Ureter (tissue), 1 donor: ENCODE results near the gene RXFP4. TPM values are rescaled to one million over a fixed set of nuclear protein-coding genes. Genes with fewer than 3 reads are reported as not detected.
A peak's percentile ranks its signal among the peaks of the same experiment; 100 is the strongest.

ENCODE experiments used
- DNase-seq: peaks from one replicate; pipeline ENCODE4 v3.0.0-alpha.2; 2020; ENCODE audit warnings: low spot score
- total RNA-seq: library from RNA; stranded (reverse); gene quantifications from one replicate; pipeline ENCODE4 v1.2.4, GENCODE V29; 2023
- donor health status: DM: yes; HTN: yes; CAD: no.

Gene RXFP4
- total RNA-seq, 1 donor from 2014 or later, result not detected

DNA sequence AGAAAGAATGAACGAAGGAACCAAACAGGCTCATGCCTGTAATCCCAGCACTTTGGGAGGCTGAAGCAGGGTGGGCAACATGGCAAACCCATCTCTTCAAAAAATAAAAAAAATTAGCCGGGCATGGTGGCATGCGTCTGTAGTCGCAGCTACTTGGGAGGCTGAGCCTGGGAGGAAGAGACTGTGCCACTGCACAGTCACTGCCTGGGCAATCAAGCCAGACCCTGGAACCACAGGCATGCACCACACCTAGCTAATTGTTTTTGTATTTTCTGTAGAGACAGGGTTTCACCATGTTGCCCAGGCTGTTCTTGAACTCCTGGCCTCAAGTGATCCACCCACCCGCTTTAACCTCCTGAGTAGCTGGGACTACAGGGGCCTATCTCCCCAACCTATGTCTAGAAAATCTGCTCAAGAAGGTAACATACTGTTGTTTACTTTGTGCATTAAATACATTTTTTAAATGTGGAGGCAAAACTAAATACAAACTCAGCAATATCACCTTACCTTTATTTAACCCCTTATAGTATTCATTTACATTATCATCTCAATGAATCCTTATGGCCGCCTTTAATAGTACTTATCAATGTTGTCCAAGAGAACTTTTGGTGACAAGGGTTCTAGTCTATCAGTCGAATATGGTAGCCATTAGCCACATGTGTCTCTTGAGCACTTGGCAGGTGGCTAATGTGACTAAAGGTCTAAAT, 10.0 kb upstream of the RXFP4 start:
- DNase-seq, result peak; percentile 43

DNA sequence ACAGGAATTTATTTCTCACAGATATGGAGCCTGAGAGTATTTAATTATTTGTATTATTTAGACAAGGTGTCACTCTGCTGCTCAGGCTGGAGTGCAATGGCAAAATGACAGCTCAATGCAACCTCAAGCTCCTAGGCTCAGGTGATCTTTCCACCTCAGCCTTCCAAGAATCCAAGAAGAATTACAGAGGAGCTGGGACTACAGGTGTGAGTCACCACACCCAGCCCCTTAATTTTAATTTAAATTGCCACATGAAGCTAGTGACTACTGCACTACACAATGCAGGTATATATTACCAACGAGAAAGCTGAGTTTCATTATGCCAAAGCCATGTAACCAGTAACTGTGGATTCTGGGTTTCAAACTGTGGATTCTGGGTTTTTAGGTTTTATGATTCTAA, 9.4 kb upstream of the RXFP4 start:
- no peak for DNase-seq

DNA sequence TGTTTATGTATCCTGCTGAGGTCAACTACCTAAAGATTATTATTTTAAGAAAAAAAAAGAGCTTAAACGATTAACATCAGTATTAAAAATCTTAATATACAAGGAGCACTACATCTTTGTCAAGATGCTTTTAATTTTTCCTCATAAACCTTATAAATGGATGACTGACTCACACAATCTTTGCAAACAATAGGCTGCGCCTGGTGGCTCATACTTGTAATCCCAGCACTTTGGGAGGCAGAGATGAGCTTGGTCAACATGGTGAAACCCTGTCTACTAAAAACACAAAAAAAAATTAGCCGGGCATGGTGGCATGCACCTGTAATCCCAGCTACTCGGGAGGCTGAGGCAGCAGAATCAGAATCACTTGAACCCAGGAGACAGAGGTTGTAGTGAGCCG, 9.0 kb upstream of the RXFP4 start:
- DNase-seq, result peak; percentile 4

DNA sequence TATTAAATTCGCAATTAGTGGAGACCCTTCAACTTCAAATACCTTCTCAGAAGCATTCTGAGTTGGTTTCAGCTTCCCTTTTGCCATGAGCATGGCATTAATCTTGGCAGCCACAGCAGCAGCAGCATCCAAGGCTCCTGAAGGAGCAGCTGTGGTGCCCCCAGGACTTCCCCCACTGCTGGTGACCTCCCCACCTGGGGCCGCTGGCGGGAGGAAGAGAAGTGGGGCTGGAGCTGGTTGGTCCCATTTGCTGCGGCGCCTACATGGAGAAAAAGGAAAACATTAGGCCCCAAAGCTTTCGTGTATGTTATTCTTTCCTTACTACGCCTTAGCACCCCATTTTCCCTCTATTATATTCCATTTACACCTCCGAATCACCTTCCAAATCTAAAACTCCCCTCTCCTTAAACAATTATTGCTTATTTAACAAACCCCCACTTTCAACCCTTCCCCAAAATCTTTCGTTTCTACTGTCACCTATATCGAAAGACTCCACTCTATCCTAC, 7.8 kb upstream of the RXFP4 start:
- peak; percentile 43 for DNase-seq

DNA sequence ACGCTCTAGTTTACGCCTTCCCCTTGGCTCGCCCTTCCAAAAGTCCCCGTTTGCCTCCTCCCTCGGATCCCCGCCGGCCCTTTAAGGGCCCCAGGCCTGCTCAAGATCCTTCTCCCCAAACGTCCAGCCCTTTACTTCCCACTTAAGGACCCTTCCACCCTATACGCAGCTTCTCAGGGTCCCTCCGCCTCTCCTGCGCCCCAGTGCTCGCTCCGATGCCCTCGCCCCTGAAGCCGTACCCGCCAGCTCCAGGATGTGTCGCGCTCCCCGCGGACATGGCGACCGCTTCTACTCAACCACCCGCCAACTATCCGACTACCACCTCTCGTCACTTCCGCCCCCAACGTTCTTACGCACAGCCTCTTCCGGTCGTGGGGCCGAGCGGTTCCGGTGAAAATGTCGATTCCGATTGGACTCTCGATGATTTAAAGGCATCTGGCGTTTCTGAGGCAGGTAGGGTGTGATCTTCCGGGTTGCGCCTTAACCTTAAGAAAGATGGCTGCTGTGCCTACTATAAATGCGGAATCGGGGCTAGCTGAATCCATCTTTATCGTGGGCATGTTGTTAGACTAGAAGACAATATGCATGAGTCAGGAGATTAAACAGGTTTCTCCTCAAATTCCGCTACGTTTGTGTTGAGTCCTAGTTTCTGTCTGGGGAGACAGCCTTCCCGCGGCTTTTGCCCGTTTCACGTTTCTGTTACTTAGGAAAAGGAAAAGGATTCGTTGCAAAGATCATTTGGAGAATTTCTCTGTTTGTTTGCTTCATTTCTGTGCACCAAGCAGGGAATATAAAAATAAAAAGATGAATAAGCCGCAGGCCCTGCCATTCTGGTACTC, 7.1 kb upstream of the RXFP4 start, which contains the start of gene KHDC4:
KHDC4 (minus strand) TSS at position 317 of the 839 bp plus-strand sequence; CDS start at position 277, 40 bp downstream.
- peak; percentile 97 for DNase-seq

DNA sequence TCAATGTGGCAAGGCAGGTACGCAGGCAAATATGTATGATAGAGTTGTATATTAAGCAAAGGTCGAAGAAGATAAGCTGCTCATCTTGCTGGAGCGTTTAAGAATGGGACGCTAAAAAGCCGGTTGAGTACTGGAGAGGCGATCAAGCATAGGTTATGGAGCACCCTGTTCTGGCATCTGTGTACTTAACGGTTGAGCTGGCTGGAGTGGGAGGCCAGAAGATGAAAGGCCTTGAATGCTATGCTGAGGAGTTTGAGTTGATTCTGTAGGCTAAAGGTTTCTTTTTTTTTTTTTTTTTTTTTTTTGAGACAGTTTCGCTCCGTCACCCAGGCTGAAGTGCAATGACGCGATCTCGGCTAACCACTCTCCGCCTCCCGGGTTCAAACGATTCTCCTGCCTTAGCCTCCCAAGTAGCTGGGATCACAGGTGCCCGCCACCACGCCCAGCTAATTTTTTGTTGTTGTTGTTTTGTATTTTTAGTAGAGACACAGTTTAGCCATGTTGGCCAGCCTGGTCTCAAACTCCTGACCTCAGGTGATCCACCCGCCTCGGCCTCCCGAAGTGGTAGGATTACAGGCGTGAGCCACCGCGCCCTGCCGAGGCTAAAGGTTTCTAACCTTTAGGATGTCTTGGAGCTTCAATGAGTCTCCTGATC, 6.4 kb upstream of the RXFP4 start:
- peak; percentile 46 for DNase-seq

DNA sequence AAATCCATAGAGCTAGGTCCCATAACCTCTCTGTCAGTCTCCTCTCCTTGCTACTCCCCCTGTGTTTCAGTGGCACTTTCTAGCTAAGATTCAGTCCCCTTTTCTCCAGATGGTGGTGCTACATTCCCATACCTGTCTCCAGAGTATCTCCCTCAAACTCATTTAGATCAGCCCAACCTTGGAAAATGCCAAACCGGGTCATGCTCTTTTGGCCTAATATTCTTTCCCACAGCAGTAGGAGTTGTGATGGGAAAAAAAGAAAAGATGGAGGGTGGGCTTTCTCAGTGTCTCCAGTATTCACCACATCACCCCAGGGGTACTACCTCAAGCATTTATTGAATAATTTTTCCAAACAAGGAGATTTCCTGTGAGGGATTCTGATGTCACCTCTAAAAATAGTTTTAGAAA, 3.2 kb upstream of the RXFP4 start:
- DNase-seq, result peak; percentile 45

DNA sequence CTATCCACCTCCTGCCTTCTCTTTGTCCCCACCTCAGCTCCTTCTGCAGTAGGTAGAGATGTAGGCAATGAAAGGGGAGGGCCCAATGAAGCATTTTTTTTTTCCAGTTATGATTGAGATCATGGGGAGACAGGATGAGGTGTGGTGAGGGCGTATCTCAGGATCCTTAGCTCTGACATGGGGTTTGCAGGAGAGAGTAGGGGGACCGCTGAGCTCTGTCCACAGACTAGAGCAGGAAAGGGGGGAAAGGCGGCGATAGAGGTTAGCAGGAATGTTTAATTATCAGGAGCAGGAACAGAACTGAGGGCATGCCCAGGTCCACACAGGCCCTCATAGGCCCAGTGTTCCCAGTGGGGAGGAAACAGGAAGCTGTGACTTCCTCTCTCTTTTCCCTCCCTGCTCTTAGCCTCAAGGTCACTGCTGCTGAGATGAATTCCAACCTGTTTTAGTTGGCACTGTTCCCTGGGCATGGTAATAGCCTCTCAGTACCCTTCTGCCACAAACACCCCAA, 901 bp upstream of the RXFP4 start:
- no peak for DNase-seq

DNA sequence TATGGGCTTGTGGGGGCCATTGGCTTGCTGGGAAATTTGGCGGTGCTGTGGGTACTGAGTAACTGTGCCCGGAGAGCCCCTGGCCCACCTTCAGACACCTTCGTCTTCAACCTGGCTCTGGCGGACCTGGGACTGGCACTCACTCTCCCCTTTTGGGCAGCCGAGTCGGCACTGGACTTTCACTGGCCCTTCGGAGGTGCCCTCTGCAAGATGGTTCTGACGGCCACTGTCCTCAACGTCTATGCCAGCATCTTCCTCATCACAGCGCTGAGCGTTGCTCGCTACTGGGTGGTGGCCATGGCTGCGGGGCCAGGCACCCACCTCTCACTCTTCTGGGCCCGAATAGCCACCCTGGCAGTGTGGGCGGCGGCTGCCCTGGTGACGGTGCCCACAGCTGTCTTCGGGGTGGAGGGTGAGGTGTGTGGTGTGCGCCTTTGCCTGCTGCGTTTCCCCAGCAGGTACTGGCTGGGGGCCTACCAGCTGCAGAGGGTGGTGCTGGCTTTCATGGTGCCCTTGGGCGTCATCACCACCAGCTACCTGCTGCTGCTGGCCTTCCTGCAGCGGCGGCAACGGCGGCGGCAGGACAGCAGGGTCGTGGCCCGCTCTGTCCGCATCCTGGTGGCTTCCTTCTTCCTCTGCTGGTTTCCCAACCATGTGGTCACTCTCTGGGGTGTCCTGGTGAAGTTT, 550 bp downstream of the RXFP4 start:
- no peak for DNase-seq

DNA sequence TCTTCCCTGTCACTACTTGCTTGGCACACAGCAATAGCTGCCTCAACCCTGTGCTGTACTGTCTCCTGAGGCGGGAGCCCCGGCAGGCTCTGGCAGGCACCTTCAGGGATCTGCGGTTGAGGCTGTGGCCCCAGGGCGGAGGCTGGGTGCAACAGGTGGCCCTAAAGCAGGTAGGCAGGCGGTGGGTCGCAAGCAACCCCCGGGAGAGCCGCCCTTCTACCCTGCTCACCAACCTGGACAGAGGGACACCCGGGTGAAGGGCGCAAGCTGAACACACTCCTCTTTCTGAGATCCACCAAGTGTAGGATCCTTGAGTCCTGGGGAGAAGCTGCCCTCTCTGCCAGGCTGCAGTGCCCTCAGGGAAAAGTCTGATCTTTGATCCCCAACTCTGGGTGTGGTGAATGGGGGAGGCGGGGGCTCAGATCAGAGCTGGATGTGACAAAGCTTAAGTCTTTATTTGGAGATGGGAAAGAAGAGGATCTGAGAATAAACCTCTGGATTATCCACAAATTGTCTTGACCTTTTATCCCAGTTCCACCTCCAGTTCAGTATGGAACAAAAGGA, 1.2 kb downstream of the RXFP4 start:
- DNase-seq, result no peak

DNA sequence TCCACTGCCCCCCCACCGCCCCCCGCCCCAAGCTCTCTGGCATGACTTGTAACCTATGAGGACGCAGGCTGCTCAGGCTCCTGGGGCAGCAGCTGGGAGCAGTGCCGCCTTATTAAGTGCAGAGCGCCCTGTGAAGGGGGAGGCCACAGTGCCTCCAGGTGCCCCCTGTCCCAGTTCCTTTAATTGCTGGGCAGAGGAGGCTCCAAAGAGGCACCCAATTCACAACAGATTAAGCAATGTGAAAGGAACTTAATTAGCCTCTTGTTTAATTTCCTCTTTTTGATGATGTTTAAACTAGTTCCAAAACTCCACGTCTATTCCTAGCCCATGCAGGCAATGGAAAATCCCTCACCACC, 3.0 kb downstream of the RXFP4 start:
- no peak for DNase-seq

DNA sequence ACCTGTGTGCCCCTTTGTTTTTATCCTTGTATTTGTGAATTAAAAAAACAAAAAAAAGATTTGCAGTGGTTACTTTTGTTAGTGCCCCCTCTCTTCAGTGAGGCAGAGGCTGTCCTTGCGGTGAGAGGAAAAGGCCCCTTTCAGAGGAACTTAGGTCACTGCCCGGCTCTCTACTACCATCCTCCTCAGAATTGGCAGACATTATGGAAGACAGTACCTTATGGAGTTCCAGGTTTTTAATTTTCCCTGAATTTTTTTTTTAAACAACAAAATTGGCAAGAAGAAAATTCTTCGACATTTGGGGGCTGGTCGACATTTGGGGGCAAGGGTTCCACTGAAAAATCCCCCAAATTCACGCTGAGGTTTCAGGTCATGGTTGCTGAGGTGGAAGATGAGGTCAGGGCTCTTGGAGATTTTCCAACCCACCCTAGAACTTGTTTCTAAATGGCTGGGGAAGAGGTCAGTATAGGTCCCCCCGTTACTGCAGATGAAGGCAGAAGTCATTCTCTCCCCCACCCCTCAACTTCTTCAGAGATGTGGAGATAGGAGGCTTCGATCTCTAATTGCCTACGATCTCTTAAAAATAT, 5.3 kb downstream of the RXFP4 start:
- no peak for DNase-seq

DNA sequence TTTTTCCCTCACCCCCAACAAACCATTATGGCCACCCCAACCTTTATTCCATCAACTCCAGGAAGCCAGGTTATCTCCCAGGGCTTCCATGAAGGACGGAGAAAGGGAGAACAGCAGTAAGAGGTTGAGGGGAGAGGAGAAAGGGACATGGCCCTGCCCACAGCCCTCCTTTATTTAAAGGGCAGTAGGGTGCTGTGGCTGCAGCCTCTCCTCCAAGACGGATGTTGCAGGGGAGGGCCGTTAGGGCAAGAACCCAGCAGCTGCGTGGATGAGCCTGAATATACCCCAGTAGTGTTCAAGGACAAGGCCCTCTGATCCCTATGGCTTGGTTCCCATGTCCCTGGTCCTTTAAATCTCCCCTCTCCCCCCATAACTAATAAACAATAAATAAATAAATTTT, 5.9 kb downstream of the RXFP4 start:
- DNase-seq, result no peak

DNA sequence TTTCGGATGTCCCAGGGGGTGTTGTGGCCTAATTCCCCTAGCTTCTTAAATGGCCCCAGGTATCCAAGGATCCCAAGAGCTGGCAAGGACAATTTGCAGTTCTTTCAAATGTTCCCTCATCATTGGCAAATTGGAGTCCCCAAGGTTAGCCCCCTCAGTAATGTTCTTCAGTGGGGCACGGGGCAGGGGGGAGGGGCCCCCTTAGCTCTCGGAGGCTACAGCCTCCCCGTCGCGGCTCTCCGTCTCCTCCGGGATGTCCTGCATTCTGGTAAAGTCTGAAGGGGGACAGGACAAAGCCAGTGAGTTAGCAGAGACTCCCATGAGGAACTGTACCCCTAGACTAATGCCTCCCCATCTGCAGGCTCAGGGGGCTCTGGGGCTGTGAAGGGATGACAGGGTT, 6.3 kb downstream of the RXFP4 start:
- no peak for DNase-seq

DNA sequence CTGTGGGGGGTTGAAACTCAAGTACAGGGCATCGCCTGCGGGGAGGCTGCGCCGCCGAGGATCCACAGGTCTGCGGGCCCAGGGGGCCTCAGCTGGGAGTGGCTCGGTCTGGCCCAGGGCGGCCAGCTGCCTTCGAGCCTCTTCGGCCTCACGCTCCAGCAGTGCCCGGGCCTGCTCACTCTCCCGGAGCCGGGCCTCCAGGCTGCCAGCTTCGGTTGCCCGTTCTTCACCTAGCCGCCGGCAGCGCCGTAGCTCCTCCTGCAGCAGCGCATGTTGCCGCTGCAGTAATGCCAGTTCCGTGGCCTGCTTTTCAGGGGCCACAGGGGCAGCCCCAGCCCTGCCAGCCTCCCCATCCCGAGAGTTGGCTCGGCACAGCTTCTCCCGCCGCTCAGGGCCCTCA, 9.4 kb downstream of the RXFP4 start:
- DNase-seq, result no peak

DNA sequence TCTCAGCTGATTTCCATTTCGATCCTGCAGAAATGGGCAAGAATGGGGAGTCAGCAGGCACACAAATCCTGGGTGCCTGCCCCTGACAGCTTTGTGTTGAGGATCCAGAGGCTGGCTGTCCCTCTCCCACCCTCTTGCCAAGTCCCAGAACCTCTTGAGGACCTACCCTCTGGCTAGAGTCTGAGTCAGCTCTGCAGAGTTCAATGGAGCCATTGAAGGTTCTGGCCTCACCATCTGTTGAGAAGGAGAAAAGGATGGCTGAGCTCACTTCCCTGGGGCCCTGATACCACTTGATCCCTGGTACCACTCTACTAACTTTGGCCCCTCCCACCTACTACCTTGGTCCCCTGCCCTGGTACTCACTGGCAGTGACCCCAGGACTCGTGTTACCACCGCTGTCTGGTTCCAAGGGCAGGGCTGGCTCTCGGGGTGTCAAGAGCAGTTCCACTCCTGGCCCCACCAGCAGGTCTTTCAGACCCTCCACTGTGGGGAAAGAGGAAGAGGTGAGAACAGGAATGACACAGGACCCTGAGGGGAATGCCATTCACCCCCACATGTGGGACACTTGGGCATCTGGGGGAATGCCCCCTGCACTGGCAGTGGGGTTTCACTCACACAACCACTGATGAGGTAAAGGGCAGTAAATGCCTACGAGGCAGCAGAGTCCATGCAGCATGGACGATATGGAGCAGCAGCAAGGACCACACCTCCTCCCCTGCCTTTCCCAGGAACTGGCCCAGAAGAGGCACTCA, 10.5 kb downstream of the RXFP4 start:
- DNase-seq, result no peak

DNA sequence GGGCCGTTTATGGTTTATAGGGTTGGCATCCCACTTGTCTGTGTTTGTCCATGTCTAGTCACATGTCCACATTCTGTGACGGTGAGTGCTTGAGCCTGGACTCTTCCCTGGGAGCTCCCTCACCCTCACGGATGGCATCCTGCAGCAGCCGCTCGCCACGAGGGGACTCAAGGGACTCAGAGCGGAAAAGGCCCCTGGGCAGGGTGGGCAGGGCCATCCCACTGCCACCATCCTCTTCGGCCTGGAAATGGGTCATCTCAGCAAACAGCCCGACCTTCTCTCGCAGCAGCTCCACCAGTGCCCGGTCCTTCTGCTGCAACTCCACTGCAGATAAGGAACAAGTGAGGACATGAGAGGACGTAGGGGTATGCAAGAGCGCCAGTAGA, 11.1 kb downstream of the RXFP4 start:
- DNase-seq, result no peak

DNA sequence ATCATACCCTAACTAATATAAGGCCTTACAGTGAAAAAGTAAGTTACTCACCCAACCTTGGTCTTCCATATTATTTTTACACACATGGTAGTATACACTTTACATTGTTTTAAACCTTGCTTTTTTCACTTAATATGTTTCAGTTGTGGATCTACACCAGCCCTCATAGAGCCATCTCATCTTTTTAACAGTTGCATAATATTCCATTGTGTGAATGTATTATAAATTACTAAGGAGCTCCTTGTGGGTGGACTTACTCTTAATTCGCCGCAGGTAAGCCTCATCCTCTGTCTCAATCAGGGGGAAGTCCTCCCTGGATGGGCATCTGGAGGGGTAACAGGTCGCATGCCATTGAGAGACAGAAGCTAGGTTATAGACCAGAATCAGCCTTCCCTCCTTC, 13.2 kb downstream of the RXFP4 start:
- DNase-seq, result no peak

DNA sequence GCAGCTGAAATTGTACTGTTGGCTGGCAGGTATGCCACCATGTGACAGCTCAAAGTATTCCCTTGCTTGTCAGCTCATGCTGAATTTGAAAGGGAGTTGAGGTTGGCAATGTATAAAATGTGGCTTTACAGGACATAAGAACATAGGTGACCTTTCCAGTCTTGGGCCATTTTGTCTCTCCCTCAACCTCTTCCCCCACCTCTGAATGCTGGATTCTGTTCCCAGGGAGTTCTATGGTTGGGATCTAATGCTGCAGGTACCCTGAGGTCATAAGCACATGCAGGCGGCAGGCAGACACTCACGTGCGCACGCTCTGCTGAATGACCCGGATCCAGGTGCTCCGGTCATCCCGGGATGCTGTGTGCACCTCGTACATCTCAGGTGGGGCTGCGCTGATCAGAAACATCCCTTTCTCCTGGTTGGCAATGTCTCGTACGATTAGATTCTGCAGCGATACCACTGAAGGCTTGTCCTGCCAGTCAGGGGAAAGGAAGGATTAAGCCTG, 16.0 kb downstream of the RXFP4 start:
- DNase-seq, result no peak
